ENCODE results near the gene ADAP1. TPM values are rescaled to one million over a fixed set of nuclear protein-coding genes. Genes with fewer than 3 reads are reported as not detected.
"Not testable (repeated sequence)": the region's sequence is repeated elsewhere in the genome, so short reads cannot be mapped to it uniquely, and the experiment has no call there.

ADAP1 gene
- total RNA-seq, 2 donors from 2014 or later, result 9.2 to 19.9 TPM

GRCh38 chr7:924042-924441 is 30.4 kb downstream of the ADAP1 start:
- not testable (repeated sequence) for ATAC-seq; DNase-seq (ENCODE audit: low spot score in 2 of 2); H3K36me3 Mint-ChIP-seq; H3K9me3 Mint-ChIP-seq
- H3K27ac Mint-ChIP-seq, result peak overlapping the region in 1 of 2 donors; percentile 88

GRCh38 chr7:923108-924041 is 31.1 kb downstream of the ADAP1 start:
- no peaks in the 10 kb centered on the region for H3K36me3 Mint-ChIP-seq
- DNase-seq (ENCODE audit: low spot score in 2 of 2), result peak; percentile 86 to 95
- H3K9me3 Mint-ChIP-seq, result no peaks in the 10 kb centered on the region
- ATAC-seq, result peak; percentile 89 to 94
- peak overlapping the region; percentile 94 to 95 for H3K27ac Mint-ChIP-seq

- DNase-seq (ENCODE audit: low spot score in 2 of 2), result peak in 1 of 2 donors; percentile 63
- Mint-ChIP-seq H3K27ac (peak overlapping the region; percentile 94 to 95), H3K36me3 (no peaks in the 10 kb centered on the region), H3K9me3 (no peaks in the 10 kb centered on the region)
- ATAC-seq, result peak; percentile 8 to 16
Observed at GRCh38 chr7:922334-923107, 32.0 kb downstream of the ADAP1 start.

GRCh38 chr7:921581-922333 is 32.7 kb downstream of the ADAP1 start:
- H3K27ac Mint-ChIP-seq, result peak overlapping the region in 1 of 2 donors; percentile 95
- no peaks in the 10 kb centered on the region for H3K36me3 Mint-ChIP-seq
- no peaks in the 10 kb centered on the region for H3K9me3 Mint-ChIP-seq
- no peak for ATAC-seq
- DNase-seq (ENCODE audit: low spot score in 2 of 2), result peak in 1 of 2 donors; percentile 57

GRCh38 chr7:921071-921461 is 33.4 kb downstream of the ADAP1 start:
- Mint-ChIP-seq H3K27ac (peak overlapping the region in 1 of 2 donors; percentile 95), H3K9me3 (no peaks in the 10 kb centered on the region), H3K36me3 (no peaks in the 10 kb centered on the region)
- DNase-seq (ENCODE audit: low spot score in 2 of 2) (peak in 1 of 2 donors; percentile 53), ATAC-seq (no peak)

GRCh38 chr7:920351-921070 is 34.0 kb downstream of the ADAP1 start:
- H3K9me3 Mint-ChIP-seq, result no peaks in the 10 kb centered on the region
- no peaks in the 10 kb centered on the region for H3K36me3 Mint-ChIP-seq
- DNase-seq (ENCODE audit: low spot score in 2 of 2) (peak in 1 of 2 donors; percentile 55), ATAC-seq (no peak)
- peak overlapping the region in 1 of 2 donors; percentile 95 for H3K27ac Mint-ChIP-seq

- no peaks in the 10 kb centered on the region for H3K9me3 Mint-ChIP-seq
- DNase-seq (ENCODE audit: low spot score in 2 of 2) (peak in 1 of 2 donors; percentile 51), ATAC-seq (no peak)
- no peaks in the 10 kb centered on the region for H3K36me3 Mint-ChIP-seq
- peak overlapping the region in 1 of 2 donors; percentile 84 for H3K27ac Mint-ChIP-seq
Observed at GRCh38 chr7:919924-920341, 34.5 kb downstream of the ADAP1 start.

- DNase-seq (ENCODE audit: low spot score in 2 of 2) (peak in 1 of 2 donors; percentile 49), ATAC-seq (no peak)
- Mint-ChIP-seq H3K27ac (peak overlapping the region in 1 of 2 donors; percentile 84), H3K36me3 (no peaks in the 10 kb centered on the region), H3K9me3 (no peaks in the 10 kb centered on the region)
Observed at GRCh38 chr7:919114-919442, 35.4 kb downstream of the ADAP1 start.

- Mint-ChIP-seq H3K9me3 (no peaks in the 10 kb centered on the region), H3K27ac (no peak overlapping the region), H3K36me3 (no peaks in the 10 kb centered on the region)
- DNase-seq (ENCODE audit: low spot score in 2 of 2) (peak in 1 of 2 donors; percentile 51), ATAC-seq (no peak)
Observed at GRCh38 chr7:918441-919113, 35.9 kb downstream of the ADAP1 start.

GRCh38 chr7:918118-918425 is 36.4 kb downstream of the ADAP1 start:
- Mint-ChIP-seq H3K9me3 (no peaks in the 10 kb centered on the region), H3K27ac (peak overlapping the region in 1 of 2 donors; percentile 34), H3K36me3 (no peaks in the 10 kb centered on the region)
- ATAC-seq, result no peak
- no peak for DNase-seq (ENCODE audit: low spot score in 2 of 2)

- Mint-ChIP-seq H3K27ac (peak overlapping the region in 1 of 2 donors; percentile 34), H3K36me3 (no peaks in the 10 kb centered on the region), H3K9me3 (no peaks in the 10 kb centered on the region)
- ATAC-seq (no peak), DNase-seq (ENCODE audit: low spot score in 2 of 2) (no peak)
Observed at GRCh38 chr7:917255-918117, 37.0 kb downstream of the ADAP1 start.

GRCh38 chr7:916291-916941 is 38.1 kb downstream of the ADAP1 start:
- Mint-ChIP-seq H3K27ac (no peak overlapping the region), H3K36me3 (no peaks in the 10 kb centered on the region), H3K9me3 (no peaks in the 10 kb centered on the region)
- ATAC-seq (no peak), DNase-seq (ENCODE audit: low spot score in 2 of 2) (no peak)

GRCh38 chr7:915291-916218 is 38.9 kb downstream of the ADAP1 start:
- Mint-ChIP-seq H3K9me3 (no peaks in the 10 kb centered on the region), H3K36me3 (no peaks in the 10 kb centered on the region), H3K27ac (no peak overlapping the region)
- no peak for ATAC-seq
- DNase-seq (ENCODE audit: low spot score in 2 of 2), result no peak

Measured in activated naive CD4-positive, alpha-beta T cell treated with anti-CD3 and anti-CD28 coated beads, Interleukin-2, amount 50 U/mL, for 72 hours (primary cell).